GM18951 (cell line): ENCODE results near the gene CHST6.
"Not testable (repeated sequence)": the region's sequence is repeated elsewhere in the genome, so short reads cannot be mapped to it uniquely, and the experiment has no call there.

Source experiments
- POLR2A ChIP-seq: IDR thresholded peaks from 4 replicates; pipeline ENCODE4 v1.6.1; 2011; ENCODE audit warnings: mild to moderate bottlenecking; ENCODE audit not compliant: insufficient read length, insufficient read depth; ENCODE audit errors: extremely low read depth
- in situ Hi-C: fragments of 300-500 bp; cut with MboI; formaldehyde crosslinking; loops from one replicate; pipeline ENCODE4 v1.12.0; 2022; ENCODE audit warnings: low sequenced_read_pairs, mixed read lengths, inconsistent platforms; ENCODE audit not compliant: unreplicated experiment

The CHST6 gene

DNA sequence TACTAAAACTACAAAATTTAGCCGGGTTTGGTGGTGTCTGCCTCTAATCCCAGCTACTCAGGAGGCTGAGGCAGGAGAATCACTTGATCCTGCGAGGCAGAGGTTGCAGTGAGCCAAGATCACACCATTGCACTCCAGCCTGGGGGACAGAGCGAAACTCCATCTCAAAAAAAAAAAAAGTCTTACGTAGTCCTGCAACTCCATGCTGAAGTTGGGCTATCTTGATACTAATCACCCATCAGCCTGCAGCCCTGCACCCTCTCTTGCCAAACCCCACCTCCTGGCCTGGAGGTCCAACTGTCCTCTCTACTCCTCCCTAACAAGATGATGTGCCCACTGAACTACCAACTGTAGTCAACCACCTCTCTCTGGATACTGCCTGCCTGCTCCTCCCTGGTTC lies 35.5 kb downstream of the CHST6 start:
- no peak for TF ChIP-seq POLR2A
- in situ Hi-C loops: no loop called here

DNA sequence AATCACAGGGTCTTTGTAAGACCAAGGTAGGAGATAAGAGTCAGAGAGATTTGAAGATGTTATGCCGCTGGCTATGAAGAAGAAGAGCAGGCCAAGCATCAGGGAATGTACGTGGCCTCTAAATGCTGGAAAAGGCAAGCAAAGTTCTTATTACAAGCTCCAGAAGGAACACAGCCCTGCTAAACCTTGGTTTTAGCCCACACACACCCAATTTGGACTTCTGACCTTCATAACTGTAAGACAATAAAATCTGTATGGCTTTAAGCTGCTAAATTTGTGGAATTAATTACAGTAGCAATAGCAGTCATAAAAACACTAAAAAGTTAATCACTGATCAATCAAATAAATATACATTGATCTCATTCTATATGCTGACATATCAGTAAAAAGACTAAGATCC lies 36.8 kb downstream of the CHST6 start:
- in situ Hi-C loops: no loop called here

DNA sequence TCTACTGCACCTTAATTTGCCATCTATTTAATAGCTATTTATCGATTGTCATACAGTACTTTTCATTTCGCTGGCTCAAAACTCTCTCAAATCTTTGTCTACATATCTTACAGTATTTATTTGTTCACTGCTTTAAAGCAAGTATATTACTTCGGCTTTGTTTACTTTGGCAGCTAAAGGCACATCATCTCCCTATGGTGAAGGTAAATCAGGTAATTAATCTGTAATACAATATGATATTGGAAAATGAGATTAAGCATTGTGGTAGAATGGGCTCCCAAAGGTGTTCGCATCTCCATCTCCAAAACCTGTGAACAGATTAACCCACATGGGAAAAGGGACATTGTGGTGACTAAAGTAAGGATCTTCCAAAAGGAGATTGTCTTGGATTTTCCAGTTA lies 37.2 kb downstream of the CHST6 start:
- TF ChIP-seq POLR2A: no peak
- in situ Hi-C loops: no loop called here

More for the DNA sequence above, 36.8 kb downstream of the CHST6 start:
- no peak for TF ChIP-seq POLR2A

DNA sequence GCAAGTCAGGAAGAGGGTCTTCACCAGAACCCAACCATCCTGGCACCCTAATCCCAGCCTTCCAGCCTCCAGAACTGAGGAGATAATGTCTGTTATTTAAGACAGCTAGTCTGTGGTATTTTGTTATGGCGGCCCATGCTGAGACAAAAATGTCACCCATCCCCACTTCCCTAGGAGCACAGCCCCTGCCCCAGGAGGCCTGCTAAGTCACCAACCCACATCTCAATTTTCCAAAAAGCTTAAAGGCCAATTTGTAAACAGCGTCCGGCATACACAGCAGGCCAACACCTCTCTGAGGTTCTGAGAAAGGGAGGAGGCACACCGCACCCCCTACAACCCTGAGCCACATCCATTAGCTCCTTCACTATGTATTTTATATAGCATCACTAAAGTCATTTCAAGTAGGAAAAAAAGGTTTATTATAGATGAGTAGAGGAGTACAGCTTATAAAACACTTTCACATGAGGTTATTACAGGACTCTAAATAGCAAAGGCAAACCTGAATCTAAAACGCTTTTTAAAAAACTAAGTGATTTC lies 37.7 kb downstream of the CHST6 start:
- in situ Hi-C loops: no loop called here

DNA sequence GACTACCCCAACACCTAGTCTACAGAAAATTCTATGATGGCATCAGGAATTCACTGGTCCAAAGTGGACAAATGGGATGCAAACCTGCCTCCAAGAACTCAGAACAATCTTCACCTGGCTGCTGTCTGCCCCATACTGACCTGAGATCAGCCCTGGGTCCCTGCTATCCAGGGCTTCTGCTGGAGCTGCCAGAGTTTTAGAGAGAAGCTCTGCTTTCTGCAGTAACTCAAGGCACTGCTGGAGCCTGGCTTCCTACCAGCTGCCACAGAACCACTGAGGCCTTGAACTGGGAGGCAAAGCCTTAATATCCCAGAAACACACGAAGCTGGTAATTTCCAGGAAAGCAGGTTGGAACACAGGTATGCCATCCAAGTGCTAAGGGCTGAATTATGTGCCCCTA lies 38.3 kb downstream of the CHST6 start:
- in situ Hi-C loops: no loop called here
- TF ChIP-seq POLR2A: no peak

More for the DNA sequence above, 37.7 kb downstream of the CHST6 start:
- TF ChIP-seq POLR2A: no peak

DNA sequence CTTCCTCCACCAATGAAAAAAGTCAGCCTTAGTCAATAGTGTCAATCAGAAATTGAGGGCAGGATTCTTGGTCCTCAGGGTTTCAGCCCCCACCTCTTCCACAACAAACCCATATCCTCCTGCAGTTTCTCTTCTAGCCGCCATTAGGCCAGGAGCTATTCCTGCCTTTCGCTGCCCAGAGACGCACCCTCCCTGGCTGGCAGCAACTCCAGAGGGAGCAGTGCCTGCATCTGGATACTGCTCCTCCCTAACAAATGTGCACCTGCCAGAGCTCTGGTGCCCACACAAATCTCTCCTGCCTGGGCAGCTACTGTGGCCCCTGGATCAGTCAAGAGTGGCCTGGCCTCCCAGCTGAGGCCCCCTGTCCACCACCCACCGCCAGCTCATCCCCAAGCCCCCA lies 38.8 kb downstream of the CHST6 start:
- in situ Hi-C loops: not testable (repeated sequence)

DNA sequence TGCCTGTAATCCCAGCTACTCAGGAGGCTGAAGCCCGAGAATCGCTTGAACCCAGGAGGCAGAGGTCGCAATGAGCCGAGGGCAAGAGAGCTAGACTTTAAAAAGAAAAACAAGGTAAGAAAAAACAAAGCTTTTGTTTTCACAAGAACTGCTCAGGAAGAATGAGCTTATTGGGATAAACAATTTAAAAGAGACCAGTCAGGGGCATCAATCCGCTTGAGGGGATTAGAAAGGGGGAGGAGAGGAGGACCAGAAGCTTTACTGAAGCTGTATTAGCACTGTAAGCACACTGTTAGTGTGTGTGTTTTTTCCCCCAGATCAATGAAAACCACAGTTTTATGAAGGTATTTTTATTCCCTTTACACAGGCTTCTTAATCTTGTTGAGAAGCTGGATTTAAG lies 39.6 kb downstream of the CHST6 start:
- in situ Hi-C loops: no loop called here
- TF ChIP-seq POLR2A: no peak

DNA sequence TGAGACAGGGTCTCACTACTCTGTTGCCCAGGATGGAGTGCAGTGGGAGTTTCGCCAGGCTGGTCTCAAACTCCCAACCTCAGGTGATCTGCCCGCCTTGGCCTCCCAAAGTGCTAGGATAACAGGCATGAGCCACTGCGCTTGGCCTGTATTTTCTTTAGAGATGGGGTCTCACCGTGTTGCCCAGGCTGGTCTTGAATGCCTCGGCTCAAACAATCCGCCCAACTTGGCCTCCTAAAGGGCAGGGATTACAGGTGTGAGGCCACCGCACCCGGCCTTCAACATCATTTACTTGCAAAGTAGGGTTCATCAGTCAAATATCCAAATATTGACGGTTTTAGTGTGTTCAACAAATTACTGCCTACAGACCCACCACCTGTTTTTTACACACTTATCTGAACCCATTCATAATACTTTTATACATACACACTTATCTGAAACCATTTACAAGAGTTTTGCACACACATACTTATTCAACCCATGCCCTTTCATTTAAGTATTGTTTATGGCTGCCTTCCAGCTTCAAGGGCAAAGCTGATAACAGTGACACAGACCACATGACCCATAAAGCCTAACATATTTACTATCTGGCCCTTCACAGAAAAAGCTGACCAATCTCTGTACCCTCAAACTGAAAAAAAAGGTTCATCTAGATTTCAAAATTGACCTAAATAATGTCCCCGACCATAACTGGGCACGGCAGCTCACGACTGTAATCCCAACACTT lies 42.6 kb downstream of the CHST6 start:
- in situ Hi-C loops: no loop called here
- TF ChIP-seq POLR2A: no peak

DNA sequence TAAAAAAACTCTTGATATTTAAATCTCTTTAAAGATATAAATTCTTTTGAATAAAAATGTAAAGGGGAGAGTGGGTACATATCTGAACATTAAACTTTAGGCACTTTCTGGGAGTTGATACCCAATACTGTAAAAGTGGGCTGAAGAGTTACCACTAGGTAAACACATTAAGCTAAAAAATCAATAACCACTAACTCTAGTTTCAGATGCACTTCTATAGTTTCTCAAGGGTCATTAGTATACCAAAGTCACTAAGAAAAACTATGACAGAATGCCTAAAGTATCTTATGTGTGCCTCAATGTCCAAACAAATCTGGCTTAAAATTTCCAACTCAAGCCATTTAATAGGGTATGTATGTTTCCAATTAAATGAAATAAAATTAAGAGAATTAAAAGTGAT lies 48.8 kb downstream of the CHST6 start:
- TF ChIP-seq POLR2A: no peak
- in situ Hi-C loops: no loop called here

DNA sequence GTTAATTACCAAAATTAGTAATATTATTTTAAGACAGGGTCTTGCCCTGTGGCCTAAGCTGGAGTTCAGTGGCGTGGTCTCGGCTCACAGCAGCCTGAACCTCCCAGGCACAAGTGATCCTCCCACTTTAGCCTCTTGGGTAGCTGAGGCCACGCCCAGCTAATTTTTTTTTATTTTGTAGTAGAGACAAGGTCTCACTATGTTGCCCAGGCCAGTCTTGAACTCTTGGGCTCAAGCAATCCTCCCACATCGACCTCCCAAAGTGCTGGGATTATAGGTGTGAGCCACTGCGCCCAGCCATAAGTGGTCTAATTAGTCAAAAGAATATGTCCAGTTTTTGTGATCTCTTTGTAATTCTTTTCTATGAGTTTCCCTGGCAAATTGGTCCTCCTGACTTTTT lies 49.9 kb downstream of the CHST6 start:
- TF ChIP-seq POLR2A: no peak
- in situ Hi-C loops: no loop called here

DNA sequence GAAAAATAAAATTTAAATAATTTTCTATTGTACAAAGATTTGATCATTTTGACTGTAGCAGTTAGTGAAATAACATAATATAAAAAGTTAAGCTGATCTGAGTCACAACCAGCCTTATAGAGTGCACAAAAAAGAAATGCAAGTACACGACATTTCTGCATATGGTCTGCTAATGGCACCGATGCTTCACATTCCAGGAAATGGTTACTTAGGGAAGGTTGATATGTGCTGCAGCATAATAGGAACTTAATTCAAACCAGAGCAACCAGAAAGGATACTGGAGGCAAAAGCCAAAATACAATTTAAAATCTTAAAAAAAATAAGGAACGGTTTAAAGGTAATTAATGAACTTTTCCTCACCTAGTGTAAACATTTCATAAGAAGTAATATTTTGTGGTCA lies 51.9 kb downstream of the CHST6 start:
- in situ Hi-C loops: no loop called here
- TF ChIP-seq POLR2A: no peak

DNA sequence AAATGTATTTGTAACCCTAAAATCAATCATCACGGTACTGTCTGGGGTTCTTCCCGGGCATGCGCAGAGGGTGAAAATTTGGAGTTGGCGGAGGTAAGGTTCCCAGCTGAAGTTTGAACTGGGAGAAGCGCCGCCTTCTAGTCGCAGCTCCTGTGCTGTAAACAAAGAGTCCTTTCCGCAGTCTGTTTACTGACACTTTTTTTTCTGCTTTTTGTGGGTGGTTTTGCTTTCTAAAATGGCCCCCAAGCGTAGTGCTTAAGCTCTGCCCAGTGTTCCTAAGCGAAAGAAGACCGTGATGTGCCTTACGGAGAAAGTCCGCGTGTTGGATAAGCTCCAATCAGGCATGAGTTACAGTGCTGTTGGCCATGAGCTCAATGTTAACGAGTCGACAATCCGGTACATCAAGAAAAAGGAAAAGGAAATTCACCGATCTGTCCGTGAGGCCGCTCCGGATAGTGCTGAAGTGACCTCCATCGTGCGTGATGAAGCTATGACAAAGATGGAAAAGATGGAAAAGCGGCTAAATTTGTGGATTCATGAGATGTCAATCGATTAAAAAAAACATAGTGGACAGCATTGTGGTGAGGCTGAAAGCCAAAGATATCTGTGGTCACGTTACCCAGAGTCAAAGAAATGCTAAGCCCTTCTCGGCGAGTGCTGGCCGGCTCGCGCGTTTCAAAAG lies 61.4 kb downstream of the CHST6 start:
- TF ChIP-seq POLR2A: no peak
- in situ Hi-C loops: no loop called here

DNA sequence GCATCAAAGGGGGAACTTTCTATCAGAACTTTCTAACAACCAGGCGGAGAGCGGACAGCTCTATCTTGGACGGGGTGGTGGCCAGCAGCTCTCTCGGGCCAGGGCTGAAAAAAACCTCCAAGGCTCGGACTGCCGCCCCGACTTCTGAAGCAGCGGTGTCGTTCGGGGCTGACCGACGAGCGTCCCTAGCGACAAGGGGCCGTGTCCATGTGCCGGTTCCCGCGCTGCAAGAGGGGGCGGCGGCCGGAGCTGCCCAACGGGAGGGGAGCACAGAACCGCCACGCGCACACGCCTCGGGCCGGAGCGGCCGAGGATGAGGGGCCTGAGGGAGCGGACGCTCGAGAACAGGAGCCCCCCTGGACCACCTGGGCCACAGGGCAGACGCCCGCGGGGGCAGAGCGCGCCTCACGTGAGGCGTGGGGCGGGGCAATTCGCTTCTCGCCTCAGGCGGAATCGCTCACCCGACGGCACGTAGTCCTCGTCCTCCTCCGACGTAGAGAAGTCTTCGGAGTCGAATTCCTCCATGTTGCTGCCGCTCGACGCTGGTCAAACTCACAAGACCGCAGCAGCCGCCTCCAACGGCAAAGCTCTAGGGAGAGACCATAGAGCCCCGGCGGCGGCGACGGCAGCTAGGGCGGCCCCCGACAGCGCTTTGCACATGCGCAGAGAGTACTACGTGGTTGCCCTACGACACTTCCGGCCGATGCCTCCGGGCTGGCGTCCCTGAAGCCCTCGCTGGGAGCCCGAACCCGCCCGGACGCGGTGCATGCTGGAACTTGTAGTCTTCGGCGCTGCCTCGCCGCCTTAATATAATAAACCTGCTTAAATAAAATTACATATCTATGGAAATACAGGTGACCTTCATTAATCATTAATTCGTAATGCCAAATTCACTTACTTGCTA lies 62.2 kb downstream of the CHST6 start, which contains the start of gene CFDP1:
Gene CFDP1, minus strand, starts transcription at position 676 of the 904 bp plus-strand sequence. Its CDS starts 151 bp downstream, at position 525.
- TF ChIP-seq POLR2A: peak; percentile 90
- in situ Hi-C loops: no loop called here

DNA sequence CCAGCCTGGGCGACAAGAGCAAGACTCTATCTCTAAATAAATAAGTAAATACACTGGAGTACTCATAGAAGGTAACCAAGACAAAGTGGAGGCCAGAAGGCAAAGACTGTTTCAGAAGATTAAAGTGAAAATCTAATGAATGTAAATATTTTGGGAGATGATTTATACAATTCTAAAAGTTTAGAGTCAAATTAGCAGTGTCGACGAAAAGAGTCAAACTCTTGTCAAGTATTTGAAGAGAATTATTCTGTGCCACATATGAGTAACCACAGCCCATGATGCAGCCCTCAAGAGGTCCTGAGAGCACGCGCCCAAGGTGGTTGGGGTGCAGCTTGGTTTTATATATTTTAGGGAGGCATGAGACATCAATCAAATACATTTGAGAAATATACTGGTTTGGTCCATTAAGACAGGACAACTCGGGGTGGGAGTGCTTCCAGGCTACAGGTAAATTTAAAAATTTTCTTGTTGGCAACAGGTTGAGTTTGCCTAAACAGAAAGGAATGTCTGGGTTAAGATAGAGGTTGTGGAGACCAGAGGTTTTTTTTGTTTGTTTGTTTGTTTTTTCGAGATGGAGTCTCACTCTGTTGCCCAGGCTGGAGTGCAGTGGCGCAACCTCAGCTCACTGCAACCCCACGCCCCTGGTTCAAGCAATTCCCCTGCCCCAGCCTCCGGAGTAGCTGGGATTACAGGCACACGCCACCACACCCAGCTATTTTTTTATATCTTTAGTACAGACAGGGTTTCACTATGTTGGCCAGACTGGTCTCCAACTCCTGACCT lies 65.4 kb downstream of the CHST6 start:
- in situ Hi-C loops: no loop called here
- no peak for TF ChIP-seq POLR2A

DNA sequence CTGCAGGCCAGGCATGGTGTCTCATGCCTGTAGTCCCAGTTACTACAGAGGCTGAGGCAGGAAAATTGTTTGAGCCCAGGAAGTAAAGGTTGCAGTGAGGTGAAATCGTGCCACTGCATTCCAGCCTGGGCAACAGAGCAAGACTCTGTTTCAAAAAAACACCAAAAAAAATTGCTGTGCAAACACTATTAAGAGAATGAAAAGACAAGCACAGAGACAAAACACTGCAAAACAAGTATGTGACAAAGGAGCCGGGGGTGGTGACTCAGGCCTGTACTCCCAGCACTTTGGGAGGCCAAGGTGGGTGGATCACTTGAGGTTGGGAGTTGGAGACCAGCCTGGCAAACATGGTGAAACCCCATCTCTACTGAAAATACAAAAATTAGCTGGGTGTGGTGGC lies 68.7 kb downstream of the CHST6 start:
- in situ Hi-C loops: not testable (repeated sequence)

DNA sequence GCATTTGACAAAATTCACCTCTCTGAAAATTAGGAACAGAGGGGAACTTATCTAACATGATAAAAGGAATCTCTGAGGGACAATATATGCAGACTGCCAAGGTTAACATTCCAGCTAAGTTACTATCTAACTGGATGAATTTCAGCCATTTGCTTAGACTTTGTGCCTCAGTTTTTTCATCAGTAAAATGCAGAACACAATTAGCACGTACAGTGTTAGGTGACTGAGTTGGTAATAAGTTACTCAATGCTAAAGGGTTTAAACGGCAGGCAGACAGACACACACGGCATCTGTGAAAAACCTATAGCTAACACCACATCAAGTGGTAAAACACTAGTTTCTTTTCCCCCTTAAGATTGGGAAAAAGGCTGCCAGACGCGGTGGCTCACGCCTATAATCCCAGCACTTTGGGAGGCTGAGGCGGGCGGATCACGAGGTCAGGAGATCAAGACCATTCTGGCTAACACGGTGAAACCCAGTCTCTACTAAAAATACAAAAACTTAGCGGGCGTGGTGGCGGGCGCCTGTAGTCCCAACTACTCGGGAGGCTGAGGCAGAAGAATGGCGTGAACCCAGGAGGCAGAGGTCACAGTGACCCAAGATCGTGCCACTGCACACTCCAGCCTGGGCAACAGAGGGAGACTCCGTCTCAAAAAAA lies 71.0 kb downstream of the CHST6 start:
- in situ Hi-C loops: not testable (repeated sequence)
